ENCODE measurements around the gene MS4A14.
A peak's percentile ranks its signal among the peaks of the same experiment; 100 is the strongest.

GRCh38 chr11:60389279-60389910, 6.9 kb upstream of the MS4A14 start:
- TF ChIP-seq POLR2AphosphoS5 (IDR thresholded peaks at IDR 0.05; ENCODE audit: low read depth, low read length) (no peak), POLR2A (IDR thresholded peaks at IDR 0.05; ENCODE audit: low read depth, low read length) (no peak), TAF1 (IDR thresholded peaks at IDR 0.05; ENCODE audit: low read depth, low read length) (no peak), SPI1 (IDR thresholded peaks at IDR 0.05; ENCODE audit: low read depth, low read length) (peak; percentile 77), POU2F2 (IDR thresholded peaks at IDR 0.05; ENCODE audit: low read depth, low read length) (no peak; the same call in 1 of the 2 replicates), PAX5 (IDR thresholded peaks at IDR 0.05; ENCODE audit: insufficient read depth, low read length, severe bottlenecking) (no peak)
